RWPE1 (cell line): ENCODE results near the gene PDK1.
"Not testable (repeated sequence)": the region's sequence is repeated elsewhere in the genome, so short reads cannot be mapped to it uniquely, and the experiment has no call there.

Experiments
- CTCF ChIA-PET: fragments of 350-600 bp; sonication (Branson Sonifier 250); formaldehyde crosslinking; extraction: SDS; loops from one replicate; lab custom pipeline; 2021; lab: Yijun Ruan, JAX
- POLR2A ChIA-PET: fragments of 400-600 bp; formaldehyde crosslinking; extraction: SDS; loops from one replicate; lab custom pipeline; 2020; ENCODE audit warnings: antibody characterized with exemption; ENCODE audit not compliant: low non-redundant PET; lab: Yijun Ruan, JAX
- DNase-seq: peaks from one replicate; pipeline ENCODE4 v3.0.0; 2012; ENCODE audit warnings: low spot score
- H3K27ac ChIP-seq: fragments of 450-650 bp; 2 replicates; pipeline ENCODE4 v1.5.1; 2017
- CTCF ChIP-seq: fragments of 450-650 bp; conservative IDR thresholded peaks from 2 replicates; pipeline ENCODE4 v1.5.1; 2017; ENCODE audit warnings: low read depth, mild to moderate bottlenecking

Gene PDK1

GRCh38 chr2:172513935-172514586, 41.8 kb upstream of the PDK1 start:
- DNase-seq = no peak
- TF ChIP-seq CTCF = no peak
- ChIA-PET POLR2A (no interaction called here), CTCF (interaction anchor here (0.5 to 0.7 kb wide), 3 partner anchors 32 to 187 kb away, joined by 3 to 7 read pairs (median 3); no protein-coding TSS in a partner anchor)
- H3K27ac ChIP-seq = no peak overlapping the region

- TF ChIP-seq CTCF = no peak
- CTCF ChIA-PET = no interaction called here
- H3K27ac ChIP-seq = no peak overlapping the region
- no peak for DNase-seq
- POLR2A ChIA-PET = no interaction called here
Measured at GRCh38 chr2:172516299-172516698, 39.6 kb upstream of the PDK1 start.

GRCh38 chr2:172518995-172519394, 36.9 kb upstream of the PDK1 start:
- no peak overlapping the region for H3K27ac ChIP-seq
- DNase-seq = no peak
- ChIA-PET CTCF (no interaction called here), POLR2A (no interaction called here)
- TF ChIP-seq CTCF = no peak

GRCh38 chr2:172525601-172526000, 30.3 kb upstream of the PDK1 start:
- H3K27ac ChIP-seq = no peak overlapping the region
- ChIA-PET POLR2A (no interaction called here), CTCF (no interaction called here)
- no peak for DNase-seq
- no peak for TF ChIP-seq CTCF

- DNase-seq = no peak
- CTCF ChIA-PET = interaction anchor here (0.6 kb wide), 1 partner anchor 471 kb away, joined by 3 read pairs; no protein-coding TSS in a partner anchor
- no peak for TF ChIP-seq CTCF
- H3K27ac ChIP-seq = no peak overlapping the region
- POLR2A ChIA-PET = no interaction called here
Measured at GRCh38 chr2:172531309-172531708, 24.6 kb upstream of the PDK1 start.

GRCh38 chr2:172532461-172532860, 23.4 kb upstream of the PDK1 start:
- H3K27ac ChIP-seq, POLR2A ChIA-PET, DNase-seq: not testable (repeated sequence)
- CTCF ChIA-PET = interaction anchor here (0.6 kb wide), 1 partner anchor 62 kb away, joined by 3 read pairs; no protein-coding TSS in a partner anchor

- POLR2A ChIA-PET = no interaction called here
- TF ChIP-seq CTCF = no peak
- DNase-seq = no peak
- CTCF ChIA-PET = interaction anchor here (0.9 kb wide), 1 partner anchor 61 kb away, joined by 3 read pairs; no protein-coding TSS in a partner anchor
- H3K27ac ChIP-seq = no peak overlapping the region
Measured at GRCh38 chr2:172533687-172534086, 22.2 kb upstream of the PDK1 start.
